Gastroesophageal sphincter (tissue), 4 donors: Measurements from ENCODE around the gene MGAT4A. TPM values are rescaled to one million over a fixed set of nuclear protein-coding genes. Genes with fewer than 3 reads are reported as not detected.

ENCODE experiments used
- ATAC-seq: fragments of 150-250 bp; one replicate; pipeline ENCODE4 v1.9.1; 2016; ENCODE audit warnings: mild to moderate bottlenecking, moderate library complexity
- H3K27ac ChIP-seq, 4 donors: fragments of 200-600 bp; sonication (generic) in 3 of 4; 1 replicate in 3 of 4; 2 replicates in 1 of 4; pipeline ENCODE4 v1.5.1; 2016 to 2019
- H3K27me3 ChIP-seq: fragments of 200-600 bp; sonication (generic); one replicate; pipeline ENCODE4 v1.5.1; 2019
- H3K36me3 ChIP-seq, 2 donors: fragments of 200-600 bp; sonication (generic); one replicate each; pipeline ENCODE4 v1.5.1; 2019; ENCODE audit warnings: control low read depth in 1 of 2
- H3K4me1 ChIP-seq, 3 donors: fragments of 200-600 bp; sonication (generic); 1 replicate in 2 of 3; 2 replicates in 1 of 3; pipeline ENCODE4 v1.5.1; 2016 to 2019; ENCODE audit warnings: control low read depth in 2 of 3
- H3K4me3 ChIP-seq, 2 donors: fragments of 200-600 bp; sonication (generic); one replicate each; pipeline ENCODE4 v1.5.1; 2019; ENCODE audit warnings: mild to moderate bottlenecking in 1 of 2, moderate library complexity in 1 of 2
- H3K9me3 ChIP-seq, 3 donors: fragments of 200-600 bp; sonication (generic); one replicate each; pipeline ENCODE4 v1.5.1; 2017 to 2019; ENCODE audit warnings: control low read depth in 2 of 3
- EP300 ChIP-seq: sonication (generic); formaldehyde crosslinking; IDR thresholded peaks from one replicate; pipeline ENCODE4 v1.6.1; 2017; ENCODE audit warnings: antibody characterized with exemption, mild to moderate bottlenecking
- POLR2A ChIP-seq, 2 donors: fragments of 450-650 bp; IDR thresholded peaks; one replicate each; pipeline ENCODE4 v1.6.1; 2017; ENCODE audit warnings: antibody characterized with exemption in 2 of 2, mild to moderate bottlenecking in 2 of 2, moderate library complexity in 1 of 2
- POLR2AphosphoS5 ChIP-seq: sonication (generic); formaldehyde crosslinking; IDR thresholded peaks from one replicate; pipeline ENCODE4 v1.6.1; 2017; ENCODE audit warnings: antibody characterized with exemption
- WGBS, 2 donors: methylation state at CpG; one replicate each; pipeline ENCODE4 v1.1.5; 2018; ENCODE audit warnings: low coverage in 1 of 2; 5-methylcytosine and 5-hydroxymethylcytosine counted together
- total RNA-seq, 4 donors: library from RNA; depleted of rRNA; stranded (reverse); fragments of >200 nt; gene quantifications; one replicate each; pipeline ENCODE4 v1.1.0, GENCODE V29; 2016
- TF ChIP-seq, protein P1 (sequence below), 4 experiments: fragments of 200-600 bp in 2 of 4; fragments of 450-650 bp in 2 of 4; sonication (generic) in 1 of 4; IDR thresholded peaks; one replicate each; pipeline ENCODE4 v1.5.1; 2017 to 2019; ENCODE audit warnings: antibody characterized with exemption in 4 of 4, mild to moderate bottlenecking in 2 of 4, moderate library complexity in 2 of 4

MGAT4A gene
- total RNA-seq, 4 donors from 2014 or later: 12.7 to 33.0 (median 21.2) TPM

DNA sequence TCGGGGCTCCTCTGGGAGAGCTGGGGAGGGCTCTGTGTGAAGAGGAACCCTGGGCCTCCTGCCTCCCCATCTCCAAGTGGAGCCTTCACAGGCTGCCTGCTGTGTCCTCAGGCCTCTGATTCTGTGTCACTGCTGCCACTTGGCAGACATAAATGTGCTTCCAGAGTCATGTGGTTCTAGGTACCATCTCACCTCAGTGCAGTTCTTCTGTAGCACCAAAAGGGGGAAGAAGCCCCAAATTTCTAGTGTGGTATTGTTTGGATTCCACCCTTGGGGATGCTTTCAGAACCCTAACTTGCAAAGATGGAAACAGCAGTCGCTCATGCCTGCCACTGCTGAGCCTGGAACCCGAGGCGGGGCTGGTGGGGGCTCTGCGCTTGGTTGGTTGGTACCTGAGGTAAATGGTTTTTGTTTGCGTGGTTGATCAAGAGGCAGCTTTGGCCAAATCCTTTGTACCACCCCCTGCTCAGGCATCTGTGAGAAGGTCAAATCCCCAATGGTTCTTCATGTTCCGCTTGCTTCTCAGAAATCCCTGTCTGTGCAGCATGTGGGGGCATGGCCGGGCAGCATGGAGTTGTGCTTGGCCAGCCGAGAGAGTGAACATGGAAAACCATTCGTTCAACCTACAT, 150.2 kb downstream of the MGAT4A start:
- no peak overlapping the region for H3K4me3 ChIP-seq
- 57 to 75% methylated on average over 2 to 5 of the region's 10 CpGs for WGBS, 2 donors
- peaks cover 0 to 93% of the 10 kb centered on the region in 2 donors for H3K36me3 ChIP-seq
- peak overlapping the region in 2 of 4 donors; percentile 8 to 27 for H3K27ac ChIP-seq
- TF ChIP-seq POLR2A (IDR thresholded peaks at IDR 0.05) (no peak), POLR2AphosphoS5 (no peak), EP300 (no peak)
- TF ChIP-seq, protein P1, sequence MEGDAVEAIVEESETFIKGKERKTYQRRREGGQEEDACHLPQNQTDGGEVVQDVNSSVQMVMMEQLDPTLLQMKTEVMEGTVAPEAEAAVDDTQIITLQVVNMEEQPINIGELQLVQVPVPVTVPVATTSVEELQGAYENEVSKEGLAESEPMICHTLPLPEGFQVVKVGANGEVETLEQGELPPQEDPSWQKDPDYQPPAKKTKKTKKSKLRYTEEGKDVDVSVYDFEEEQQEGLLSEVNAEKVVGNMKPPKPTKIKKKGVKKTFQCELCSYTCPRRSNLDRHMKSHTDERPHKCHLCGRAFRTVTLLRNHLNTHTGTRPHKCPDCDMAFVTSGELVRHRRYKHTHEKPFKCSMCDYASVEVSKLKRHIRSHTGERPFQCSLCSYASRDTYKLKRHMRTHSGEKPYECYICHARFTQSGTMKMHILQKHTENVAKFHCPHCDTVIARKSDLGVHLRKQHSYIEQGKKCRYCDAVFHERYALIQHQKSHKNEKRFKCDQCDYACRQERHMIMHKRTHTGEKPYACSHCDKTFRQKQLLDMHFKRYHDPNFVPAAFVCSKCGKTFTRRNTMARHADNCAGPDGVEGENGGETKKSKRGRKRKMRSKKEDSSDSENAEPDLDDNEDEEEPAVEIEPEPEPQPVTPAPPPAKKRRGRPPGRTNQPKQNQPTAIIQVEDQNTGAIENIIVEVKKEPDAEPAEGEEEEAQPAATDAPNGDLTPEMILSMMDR (IDR thresholded peaks at IDR 0.05): no peak
- H3K4me1 ChIP-seq: peaks cover 0 to 14% (median 0%) of the 10 kb centered on the region in 3 donors
- no peaks in the 10 kb centered on the region for H3K27me3 ChIP-seq
- ATAC-seq: no peak
- no peaks in the 10 kb centered on the region for H3K9me3 ChIP-seq

DNA sequence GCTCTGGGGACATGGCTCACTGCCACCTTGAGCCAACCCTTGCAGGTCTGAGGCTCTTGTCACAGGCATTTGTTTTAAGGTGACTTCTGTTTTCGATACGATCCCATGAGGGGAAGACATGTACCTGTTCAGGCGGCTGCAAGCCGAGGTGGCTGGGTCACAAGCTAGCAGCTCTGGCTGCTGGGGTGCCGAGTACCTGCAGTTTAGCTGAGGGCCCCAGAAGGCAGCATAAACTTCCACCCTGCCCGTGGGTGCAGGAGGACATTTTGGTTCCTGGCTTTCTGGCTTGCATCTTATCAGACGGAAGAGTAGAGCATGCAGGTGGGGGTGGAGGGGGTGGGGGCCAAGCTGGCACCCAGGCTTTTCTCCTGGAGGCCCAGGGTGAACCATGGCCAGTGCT, 151.0 kb downstream of the MGAT4A start:
- 100% methylated on average over 1 of the region's 7 CpGs; no CpG with 5 or more reads in 1 of the 2 donors for WGBS, 2 donors

DNA sequence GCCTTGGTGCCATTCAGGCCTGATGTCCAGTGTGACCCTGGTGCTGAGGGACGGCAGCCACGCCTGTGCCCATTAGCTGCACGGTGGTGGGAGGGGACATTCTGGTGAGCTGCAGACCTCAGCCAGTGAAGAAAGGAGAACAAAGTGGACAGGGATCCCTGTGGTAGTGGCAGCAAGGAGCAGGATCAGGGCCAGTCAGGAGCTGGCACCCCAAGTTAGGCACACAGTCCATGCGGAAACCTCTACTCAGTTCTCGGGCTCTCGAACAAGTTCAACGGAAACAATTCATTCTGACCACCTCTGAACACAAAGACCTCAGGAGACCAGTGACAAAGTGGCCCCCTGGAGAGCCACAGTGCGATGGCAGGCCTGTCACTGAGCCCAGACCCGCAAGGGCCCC, 152.7 kb downstream of the MGAT4A start:
- Histone ChIP-seq H3K27me3 (no peaks in the 10 kb centered on the region), H3K4me3 (no peak overlapping the region), H3K9me3 (no peaks in the 10 kb centered on the region), H3K4me1 (peaks cover 0 to 14% (median 0%) of the 10 kb centered on the region in 3 donors), H3K27ac (no peak overlapping the region), H3K36me3 (peaks cover 0 to 93% of the 10 kb centered on the region in 2 donors)
- 94 to 100% methylated on average over 1 to 4 of the region's 9 CpGs for WGBS, 2 donors
- ATAC-seq: no peak
- TF ChIP-seq POLR2AphosphoS5 (no peak), EP300 (no peak), POLR2A (IDR thresholded peaks at IDR 0.05) (no peak)
- TF ChIP-seq, protein P1 (IDR thresholded peaks at IDR 0.05): no peak

More for the DNA sequence above, 151.0 kb downstream of the MGAT4A start:
- Histone ChIP-seq H3K27me3 (no peaks in the 10 kb centered on the region), H3K4me1 (peaks cover 0 to 14% (median 0%) of the 10 kb centered on the region in 3 donors), H3K9me3 (no peaks in the 10 kb centered on the region), H3K27ac (no peak overlapping the region), H3K4me3 (no peak overlapping the region), H3K36me3 (peaks cover 0 to 93% of the 10 kb centered on the region in 2 donors)
- no peak for ATAC-seq
- no peak for TF ChIP-seq POLR2A (IDR thresholded peaks at IDR 0.05)
- TF ChIP-seq EP300: no peak
- no peak for TF ChIP-seq POLR2AphosphoS5
- TF ChIP-seq, protein P1 (IDR thresholded peaks at IDR 0.05): no peak

GRCh38 chr2:98577313-98577712, 153.6 kb downstream of the MGAT4A start:
- no peak for ATAC-seq
- H3K27me3 ChIP-seq: no peaks in the 10 kb centered on the region
- H3K36me3 ChIP-seq: peaks cover 0 to 93% of the 10 kb centered on the region in 2 donors
- H3K9me3 ChIP-seq: no peaks in the 10 kb centered on the region
- WGBS, 2 donors: 62 to 66% methylated on average over 6 to 8 of the region's 10 CpGs
- H3K4me3 ChIP-seq: no peak overlapping the region
- no peak for TF ChIP-seq EP300
- TF ChIP-seq POLR2A (IDR thresholded peaks at IDR 0.05): no peak
- no peak for TF ChIP-seq POLR2AphosphoS5
- TF ChIP-seq, protein P1 (IDR thresholded peaks at IDR 0.05): no peak
- peaks cover 0 to 14% (median 0%) of the 10 kb centered on the region in 3 donors for H3K4me1 ChIP-seq
- H3K27ac ChIP-seq: no peak overlapping the region
